CD4-positive, alpha-beta T cell treated with Interferon alpha-2 for 1 hour (primary cell): ENCODE measurements around the gene TMPRSS7.
"Not testable (repeated sequence)": the region's sequence is repeated elsewhere in the genome, so short reads cannot be mapped to it uniquely, and the experiment has no call there.

ENCODE experiments used
- DNase-seq, 2 donors: peaks; one replicate each; pipeline ENCODE4 v3.0.0-alpha.2; 2020 to 2022

Gene TMPRSS7

GRCh38 chr3:112013058-112013783, 21.3 kb upstream of the TMPRSS7 start:
- DNase-seq, result peak; percentile 39 to 65

GRCh38 chr3:112013784-112014143, 20.8 kb upstream of the TMPRSS7 start:
- no peak for DNase-seq

GRCh38 chr3:112017091-112017490, 17.4 kb upstream of the TMPRSS7 start:
- no peak for DNase-seq

GRCh38 chr3:112018712-112019111, 15.8 kb upstream of the TMPRSS7 start:
- no peak for DNase-seq

- DNase-seq, result no peak
These were observed 14.8 kb upstream of the TMPRSS7 start for GRCh38 chr3:112019716-112020115.

GRCh38 chr3:112020674-112021085, 13.9 kb upstream of the TMPRSS7 start:
- no peak for DNase-seq

- DNase-seq, result no peak
These were observed 7.4 kb upstream of the TMPRSS7 start for GRCh38 chr3:112027142-112027541.

GRCh38 chr3:112027826-112028225, 6.7 kb upstream of the TMPRSS7 start:
- DNase-seq, result no peak

GRCh38 chr3:112030901-112031300, 3.6 kb upstream of the TMPRSS7 start:
- no peak for DNase-seq

- DNase-seq, result no peak
These were observed 2.3 kb upstream of the TMPRSS7 start for GRCh38 chr3:112032098-112032731.

- DNase-seq, result no peak
These were observed 705 bp downstream of the TMPRSS7 start for GRCh38 chr3:112035241-112035640.

- not testable (repeated sequence) for DNase-seq
These were observed 2.7 kb downstream of the TMPRSS7 start for GRCh38 chr3:112037194-112037593.

- no peak for DNase-seq
These were observed 4.3 kb downstream of the TMPRSS7 start for GRCh38 chr3:112038863-112039262.

- no peak for DNase-seq
These were observed 6.8 kb downstream of the TMPRSS7 start for GRCh38 chr3:112041321-112041720.

- no peak for DNase-seq
These were observed 8.3 kb downstream of the TMPRSS7 start for GRCh38 chr3:112042842-112043280.

GRCh38 chr3:112043621-112044201, 9.2 kb downstream of the TMPRSS7 start:
- peak; percentile 50 to 67 for DNase-seq

- no peak for DNase-seq
These were observed 12.1 kb downstream of the TMPRSS7 start for GRCh38 chr3:112046599-112046998.

- DNase-seq, result no peak
These were observed 12.7 kb downstream of the TMPRSS7 start for GRCh38 chr3:112047264-112047663.

GRCh38 chr3:112048911-112049310, 14.4 kb downstream of the TMPRSS7 start:
- no peak for DNase-seq

GRCh38 chr3:112053229-112053628, 18.7 kb downstream of the TMPRSS7 start:
- no peak for DNase-seq

GRCh38 chr3:112056451-112056929, 22.0 kb downstream of the TMPRSS7 start:
- no peak for DNase-seq

- no peak for DNase-seq
These were observed 25.0 kb downstream of the TMPRSS7 start for GRCh38 chr3:112059497-112059896.

- no peak for DNase-seq
These were observed 26.6 kb downstream of the TMPRSS7 start for GRCh38 chr3:112061152-112061551.
